ENCODE measurements around the gene BPIFB6.

DNA sequence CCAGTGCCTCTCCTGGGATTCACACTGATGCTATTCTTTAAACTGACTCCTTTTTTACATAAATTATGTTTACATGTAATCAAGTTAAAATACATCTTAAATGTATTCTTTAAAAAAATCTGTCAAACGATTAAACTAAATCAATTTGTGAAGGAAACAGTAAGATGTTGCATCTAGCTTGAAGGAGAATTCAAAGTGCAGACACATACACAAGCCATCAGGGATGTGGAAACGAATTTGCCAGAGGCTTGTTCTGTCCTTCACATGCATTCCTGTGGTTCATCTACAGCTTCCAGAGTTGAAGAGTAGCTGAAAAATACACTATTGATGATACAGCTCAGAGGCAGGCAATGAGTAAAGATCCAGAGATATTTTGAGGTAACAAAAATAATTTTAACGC, 15.0 kb downstream of the BPIFB6 start:
- TF ChIP-seq, protein P1, sequence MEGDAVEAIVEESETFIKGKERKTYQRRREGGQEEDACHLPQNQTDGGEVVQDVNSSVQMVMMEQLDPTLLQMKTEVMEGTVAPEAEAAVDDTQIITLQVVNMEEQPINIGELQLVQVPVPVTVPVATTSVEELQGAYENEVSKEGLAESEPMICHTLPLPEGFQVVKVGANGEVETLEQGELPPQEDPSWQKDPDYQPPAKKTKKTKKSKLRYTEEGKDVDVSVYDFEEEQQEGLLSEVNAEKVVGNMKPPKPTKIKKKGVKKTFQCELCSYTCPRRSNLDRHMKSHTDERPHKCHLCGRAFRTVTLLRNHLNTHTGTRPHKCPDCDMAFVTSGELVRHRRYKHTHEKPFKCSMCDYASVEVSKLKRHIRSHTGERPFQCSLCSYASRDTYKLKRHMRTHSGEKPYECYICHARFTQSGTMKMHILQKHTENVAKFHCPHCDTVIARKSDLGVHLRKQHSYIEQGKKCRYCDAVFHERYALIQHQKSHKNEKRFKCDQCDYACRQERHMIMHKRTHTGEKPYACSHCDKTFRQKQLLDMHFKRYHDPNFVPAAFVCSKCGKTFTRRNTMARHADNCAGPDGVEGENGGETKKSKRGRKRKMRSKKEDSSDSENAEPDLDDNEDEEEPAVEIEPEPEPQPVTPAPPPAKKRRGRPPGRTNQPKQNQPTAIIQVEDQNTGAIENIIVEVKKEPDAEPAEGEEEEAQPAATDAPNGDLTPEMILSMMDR (conservative IDR thresholded peaks at IDR 0.05) = no peak
- TF ChIP-seq EZH2 (IDR thresholded peaks at IDR 0.05; ENCODE audit: low read depth) = no peak
